Right ventricle myocardium superior (tissue), 1 donor: Measurements from ENCODE around the gene ACSS3. TPM values are rescaled to one million over a fixed set of nuclear protein-coding genes. Genes with fewer than 3 reads are reported as not detected.

Experiments
- microRNA-seq: library from miRNA; unstranded; fragments of <30 nt; microRNA quantifications from one replicate; pipeline ENCODE4 v1.2.0, GENCODE V29; 2020
- total RNA-seq: library from RNA; stranded (reverse); fragmentation: NEBNext Ultra II Directional; extraction: Animal tissue kit (Norgen Biotek cat#: 25700); gene quantifications from one replicate; pipeline ENCODE4 v1.2.1, GENCODE V29; 2021
- donor health status: DM: no; HTN: yes; CAD: no; lungs with severe emphysema.

Gene ACSS3
- total RNA-seq, 1 donor from 2014 or later: 25.8 TPM

Small RNA genes lying within 50 kb of the gene (microRNA-seq; reads per million reads assigned to microRNA genes)
- not detected for gene MIR4699

Other genes starting within 250 kb of the ACSS3 start
- gene LIN7A, start 140.1 kb upstream of the ACSS3 start, total RNA-seq: 9.8 TPM